Measurements from ENCODE around the gene MCUB.
A peak's percentile ranks its signal among the peaks of the same experiment; 100 is the strongest.

Gene MCUB

DNA sequence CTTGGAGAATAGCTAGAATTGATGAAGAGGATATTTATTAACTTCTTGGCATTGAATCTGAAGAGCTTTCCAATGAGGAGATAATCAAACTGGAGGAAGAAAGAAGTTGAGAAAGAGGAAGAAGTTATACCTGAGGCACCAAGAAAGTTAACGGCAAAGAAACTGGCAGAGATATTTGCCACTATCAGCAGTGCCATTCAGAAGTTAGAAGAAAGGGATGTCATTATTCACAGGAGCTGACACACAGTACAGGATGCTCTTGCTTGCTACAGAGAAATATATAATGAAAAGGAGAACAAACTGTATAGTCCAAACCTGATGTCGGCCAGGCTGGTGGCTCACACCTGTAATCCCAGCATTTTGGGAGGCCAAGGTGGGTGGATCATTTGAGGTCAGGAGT is 64.5 kb downstream of the MCUB start:
- Histone ChIP-seq H3K36me3 (ENCODE audit: control insufficient read depth in 2 of 2, insufficient read depth in 2 of 2, low read length in 2 of 2) (no peaks in the 10 kb centered on the region), H3K9me3 (ENCODE audit: control insufficient read depth in 2 of 2, low read length in 2 of 2) (no peaks in the 10 kb centered on the region), H3K4me1 (ENCODE audit: control insufficient read depth, insufficient read depth, low read length) (no peaks in the 10 kb centered on the region), H3K4me3 (ENCODE audit: low read length in 2 of 2) (no peak overlapping the region), H3K27me3 (ENCODE audit: control insufficient read depth in 1 of 2, insufficient read depth in 2 of 2, low read length in 2 of 2) (no peaks in the 10 kb centered on the region), H3K27ac (ENCODE audit: low read length) (no peak overlapping the region), H3K9ac (ENCODE audit: low read length in 2 of 2) (no peak overlapping the region)

DNA sequence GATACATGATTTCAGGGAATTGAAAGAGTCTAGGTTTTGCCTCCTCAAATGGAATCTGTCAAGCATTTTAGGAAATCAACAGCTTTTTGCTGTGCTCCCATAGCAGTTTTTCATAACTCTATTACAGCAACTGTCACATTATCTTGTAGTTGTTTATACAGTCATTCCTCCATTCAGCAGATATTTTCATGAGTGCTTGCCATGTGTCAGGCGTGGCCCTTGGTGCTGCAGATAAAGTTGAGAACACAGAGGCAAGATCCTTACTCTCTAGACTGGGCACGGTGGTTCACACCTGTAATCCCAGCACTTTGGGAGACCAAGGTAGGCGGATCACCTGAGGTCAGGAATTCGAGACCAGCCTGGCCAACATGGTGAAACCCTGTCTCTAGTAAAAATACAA is 67.3 kb downstream of the MCUB start:
- H3K9ac ChIP-seq (ENCODE audit: low read length in 2 of 2) = no peak overlapping the region
- H3K27ac ChIP-seq (ENCODE audit: low read length) = no peak overlapping the region
- no peaks in the 10 kb centered on the region for H3K9me3 ChIP-seq (ENCODE audit: control insufficient read depth in 2 of 2, low read length in 2 of 2)
- H3K36me3 ChIP-seq (ENCODE audit: control insufficient read depth in 2 of 2, insufficient read depth in 2 of 2, low read length in 2 of 2) = no peaks in the 10 kb centered on the region
- H3K4me1 ChIP-seq (ENCODE audit: control insufficient read depth, insufficient read depth, low read length) = no peaks in the 10 kb centered on the region
- H3K27me3 ChIP-seq (ENCODE audit: control insufficient read depth in 1 of 2, insufficient read depth in 2 of 2, low read length in 2 of 2) = no peaks in the 10 kb centered on the region
- no peak overlapping the region for H3K4me3 ChIP-seq (ENCODE audit: low read length in 2 of 2)

DNA sequence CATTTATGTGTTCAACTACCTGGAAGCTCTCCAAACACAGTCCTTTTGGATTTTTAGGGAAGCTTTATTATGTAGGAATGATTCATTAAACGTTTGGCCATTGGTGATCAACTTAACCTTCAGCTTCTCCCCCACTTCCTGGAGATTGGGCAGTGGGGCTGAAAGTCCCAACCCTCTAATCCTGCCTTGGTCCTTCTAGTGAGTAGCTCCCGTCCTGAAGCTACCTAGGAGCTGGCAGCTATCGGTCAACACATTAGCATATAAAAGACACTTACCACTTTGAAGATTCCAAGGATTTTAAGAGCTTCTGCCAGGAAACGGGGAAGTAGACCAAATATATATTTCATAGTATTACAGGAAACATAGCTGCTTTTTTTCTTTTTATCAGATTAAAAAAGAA is 69.7 kb downstream of the MCUB start:
- Histone ChIP-seq H3K4me3 (ENCODE audit: low read length in 2 of 2) (no peak overlapping the region), H3K4me1 (ENCODE audit: control insufficient read depth, insufficient read depth, low read length) (no peaks in the 10 kb centered on the region), H3K9me3 (ENCODE audit: control insufficient read depth in 2 of 2, low read length in 2 of 2) (no peaks in the 10 kb centered on the region), H3K27ac (ENCODE audit: low read length) (no peak overlapping the region), H3K27me3 (ENCODE audit: control insufficient read depth in 1 of 2, insufficient read depth in 2 of 2, low read length in 2 of 2) (no peaks in the 10 kb centered on the region), H3K9ac (ENCODE audit: low read length in 2 of 2) (no peak overlapping the region), H3K36me3 (ENCODE audit: control insufficient read depth in 2 of 2, insufficient read depth in 2 of 2, low read length in 2 of 2) (no peaks in the 10 kb centered on the region)

DNA sequence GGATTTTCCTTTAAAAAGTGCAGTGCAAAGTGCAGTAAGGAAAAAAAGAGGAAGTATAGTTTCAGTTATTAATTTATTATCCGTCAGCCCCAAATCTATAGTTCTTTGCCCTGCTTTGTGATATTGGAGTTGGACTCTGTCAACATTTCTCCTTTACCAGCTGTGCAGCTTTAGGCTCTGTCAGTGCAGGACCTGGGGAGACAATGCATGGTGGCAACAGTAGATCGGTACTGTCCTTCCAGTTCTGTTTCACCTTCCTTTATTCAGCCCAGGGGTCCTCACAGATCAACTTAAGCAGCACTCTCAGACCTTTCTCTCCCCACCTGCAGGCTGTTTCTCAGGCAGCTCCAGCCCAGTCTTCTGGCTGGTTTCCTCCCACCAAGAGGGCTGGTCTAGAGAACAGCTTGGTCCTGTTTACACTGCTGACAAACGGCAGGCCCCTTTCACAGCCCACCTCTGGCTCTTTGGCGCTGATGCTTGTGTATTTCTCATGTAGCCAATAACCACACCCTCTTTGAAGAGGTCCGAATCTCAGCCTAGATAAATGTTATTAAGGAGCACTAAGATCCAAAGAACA is 71.6 kb downstream of the MCUB start:
- no peak overlapping the region for H3K27ac ChIP-seq (ENCODE audit: low read length)
- peak overlapping the region in 1 of 2 donors; percentile 15 for H3K4me3 ChIP-seq (ENCODE audit: low read length in 2 of 2)
- no peak overlapping the region for H3K9ac ChIP-seq (ENCODE audit: low read length in 2 of 2)
- no peaks in the 10 kb centered on the region for H3K36me3 ChIP-seq (ENCODE audit: control insufficient read depth in 2 of 2, insufficient read depth in 2 of 2, low read length in 2 of 2)
- H3K9me3 ChIP-seq (ENCODE audit: control insufficient read depth in 2 of 2, low read length in 2 of 2) = no peaks in the 10 kb centered on the region
- no peaks in the 10 kb centered on the region for H3K4me1 ChIP-seq (ENCODE audit: control insufficient read depth, insufficient read depth, low read length)
- no peaks in the 10 kb centered on the region for H3K27me3 ChIP-seq (ENCODE audit: control insufficient read depth in 1 of 2, insufficient read depth in 2 of 2, low read length in 2 of 2)

DNA sequence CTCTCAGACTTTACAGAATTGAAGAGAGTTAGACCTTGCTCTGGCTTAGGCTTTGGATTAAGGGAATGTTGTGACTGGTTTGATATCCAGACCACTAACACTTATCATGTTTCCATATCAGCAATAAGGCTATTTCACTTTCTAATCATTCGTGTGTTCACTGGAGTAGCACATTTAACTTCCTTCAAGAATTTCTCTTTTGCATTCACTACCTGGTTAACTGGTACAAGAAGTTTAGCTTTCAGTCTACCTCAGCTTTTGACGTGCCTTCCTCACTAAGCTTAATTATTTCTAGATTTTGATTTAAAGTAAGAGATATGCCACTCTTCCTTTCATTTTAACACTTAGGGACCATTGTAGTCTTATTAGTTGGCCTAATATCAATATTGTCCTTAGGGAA is 80.6 kb downstream of the MCUB start:
- Histone ChIP-seq H3K27ac (ENCODE audit: low read length) (no peak overlapping the region), H3K4me1 (ENCODE audit: control insufficient read depth, insufficient read depth, low read length) (no peaks in the 10 kb centered on the region), H3K27me3 (ENCODE audit: control insufficient read depth in 1 of 2, insufficient read depth in 2 of 2, low read length in 2 of 2) (no peaks in the 10 kb centered on the region), H3K9ac (ENCODE audit: low read length in 2 of 2) (no peak overlapping the region), H3K4me3 (ENCODE audit: low read length in 2 of 2) (no peak overlapping the region), H3K9me3 (ENCODE audit: control insufficient read depth in 2 of 2, low read length in 2 of 2) (no peaks in the 10 kb centered on the region), H3K36me3 (ENCODE audit: control insufficient read depth in 2 of 2, insufficient read depth in 2 of 2, low read length in 2 of 2) (no peaks in the 10 kb centered on the region)

DNA sequence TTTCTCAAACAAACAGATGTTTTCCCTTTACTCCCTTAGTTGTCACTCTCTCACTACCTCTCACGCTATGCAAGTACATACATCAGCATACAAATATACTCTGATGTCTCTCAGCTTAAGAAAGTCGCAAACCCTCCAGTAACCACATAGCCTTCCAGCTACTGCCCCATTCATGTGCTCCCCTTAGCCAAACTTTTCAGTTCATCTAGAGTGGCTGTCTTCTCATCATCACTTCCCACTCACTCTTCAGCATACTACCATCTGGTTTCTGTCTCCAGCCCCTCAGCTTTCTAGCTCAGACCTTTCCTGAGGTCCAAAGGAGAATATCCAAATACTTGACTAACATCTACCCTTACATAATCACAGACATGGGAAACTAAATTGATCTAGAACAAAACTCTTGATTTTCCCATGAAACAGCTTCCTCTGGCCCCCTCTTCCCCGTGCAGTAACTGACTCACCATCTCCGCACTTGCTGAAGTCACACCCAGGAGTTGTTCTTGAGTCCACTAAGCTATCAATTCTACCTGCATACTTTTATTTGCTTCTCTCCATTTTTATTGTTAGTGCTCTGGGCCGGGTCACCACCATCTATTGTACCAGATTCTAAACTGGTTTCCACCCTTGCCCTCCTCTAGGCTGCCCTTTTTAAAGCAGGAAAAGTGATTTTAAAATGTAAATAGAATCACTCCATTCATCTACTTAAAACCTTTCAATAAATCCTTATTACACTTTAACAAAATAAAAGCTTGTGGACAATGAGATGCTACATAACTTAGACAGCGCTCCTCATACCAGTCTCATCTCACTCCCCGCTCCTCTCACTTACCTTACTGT is 86.0 kb downstream of the MCUB start:
- H3K4me1 ChIP-seq (ENCODE audit: control insufficient read depth, insufficient read depth, low read length) = no peaks in the 10 kb centered on the region
- no peaks in the 10 kb centered on the region for H3K27me3 ChIP-seq (ENCODE audit: control insufficient read depth in 1 of 2, insufficient read depth in 2 of 2, low read length in 2 of 2)
- no peak overlapping the region for H3K27ac ChIP-seq (ENCODE audit: low read length)
- H3K9ac ChIP-seq (ENCODE audit: low read length in 2 of 2) = no peak overlapping the region
- H3K9me3 ChIP-seq (ENCODE audit: control insufficient read depth in 2 of 2, low read length in 2 of 2) = no peaks in the 10 kb centered on the region
- no peak overlapping the region for H3K4me3 ChIP-seq (ENCODE audit: low read length in 2 of 2)
- no peaks in the 10 kb centered on the region for H3K36me3 ChIP-seq (ENCODE audit: control insufficient read depth in 2 of 2, insufficient read depth in 2 of 2, low read length in 2 of 2)

DNA sequence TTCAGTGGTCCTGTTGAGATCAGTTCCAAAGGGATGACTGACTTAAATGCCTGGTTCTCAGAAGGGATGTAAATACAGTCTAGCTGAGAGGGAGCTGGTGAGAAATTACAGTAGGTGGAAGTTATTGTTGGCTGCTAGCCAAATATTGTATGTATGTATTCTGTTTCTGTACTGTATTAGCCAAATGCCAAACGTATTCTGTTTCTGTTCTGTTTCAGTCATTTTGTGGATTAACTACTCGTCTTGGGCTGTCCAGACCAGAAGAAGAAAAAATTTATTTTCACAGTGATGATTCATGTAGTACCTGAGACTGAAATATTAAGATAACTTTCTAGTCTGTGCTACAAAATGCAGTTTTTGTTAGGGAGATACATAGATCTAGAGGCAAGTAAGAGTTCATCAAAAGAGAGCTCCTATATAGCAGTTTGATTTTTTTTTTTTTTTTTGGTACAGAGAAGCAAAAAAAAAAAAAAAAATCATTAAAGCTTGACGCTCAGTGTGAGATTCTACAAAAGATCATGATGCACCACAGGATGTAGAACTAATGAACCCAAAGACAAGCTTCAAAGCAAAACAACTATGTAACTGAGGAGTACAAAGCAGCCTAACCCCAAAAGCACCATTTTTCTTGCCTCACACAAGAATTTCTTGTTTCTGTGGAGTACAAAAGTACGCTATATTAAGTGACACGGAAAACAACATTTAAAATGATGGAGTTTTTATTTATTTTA is 88.4 kb downstream of the MCUB start:
- Histone ChIP-seq H3K36me3 (ENCODE audit: control insufficient read depth in 2 of 2, insufficient read depth in 2 of 2, low read length in 2 of 2) (no peaks in the 10 kb centered on the region), H3K27ac (ENCODE audit: low read length) (no peak overlapping the region)

DNA sequence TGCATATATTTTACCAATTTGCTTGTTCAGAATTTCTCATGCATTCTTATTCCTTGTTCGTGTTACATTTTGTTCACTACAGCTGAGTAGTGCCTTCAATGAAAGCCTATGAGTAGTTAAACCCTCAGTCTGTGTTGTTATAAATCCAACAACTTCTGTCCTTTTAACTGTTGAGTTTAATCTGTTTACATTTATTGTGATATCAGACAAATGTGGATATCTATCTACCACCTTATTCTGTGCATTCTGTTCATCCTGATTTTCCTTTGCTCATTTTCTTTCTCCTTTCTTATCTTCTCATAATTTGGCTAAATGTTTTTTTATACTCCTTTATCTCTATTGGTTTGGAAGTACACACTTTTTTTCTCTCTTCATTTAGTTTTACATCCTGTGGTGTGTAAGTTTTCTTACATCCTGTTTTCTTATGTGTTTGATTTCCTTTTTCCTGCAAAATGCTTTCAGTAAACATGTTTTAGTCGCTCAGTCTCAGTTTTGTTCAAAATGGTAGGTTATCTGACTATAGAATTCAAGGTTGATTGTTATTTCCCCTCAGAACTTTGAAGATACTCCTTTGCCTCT is 89.0 kb downstream of the MCUB start:
- Histone ChIP-seq H3K9me3 (ENCODE audit: control insufficient read depth in 2 of 2, low read length in 2 of 2) (peaks cover 0 to 3% of the 10 kb centered on the region in 2 donors), H3K9ac (ENCODE audit: low read length in 2 of 2) (no peak overlapping the region), H3K4me1 (ENCODE audit: control insufficient read depth, insufficient read depth, low read length) (no peaks in the 10 kb centered on the region), H3K27ac (ENCODE audit: low read length) (no peak overlapping the region), H3K36me3 (ENCODE audit: control insufficient read depth in 2 of 2, insufficient read depth in 2 of 2, low read length in 2 of 2) (no peaks in the 10 kb centered on the region), H3K4me3 (ENCODE audit: low read length in 2 of 2) (no peak overlapping the region), H3K27me3 (ENCODE audit: control insufficient read depth in 1 of 2, insufficient read depth in 2 of 2, low read length in 2 of 2) (no peaks in the 10 kb centered on the region)

More for the DNA sequence above, 88.4 kb downstream of the MCUB start:
- H3K9ac ChIP-seq (ENCODE audit: low read length in 2 of 2) = no peak overlapping the region
- H3K4me3 ChIP-seq (ENCODE audit: low read length in 2 of 2) = no peak overlapping the region
- H3K9me3 ChIP-seq (ENCODE audit: control insufficient read depth in 2 of 2, low read length in 2 of 2) = peaks cover 0 to 3% of the 10 kb centered on the region in 2 donors
- no peaks in the 10 kb centered on the region for H3K27me3 ChIP-seq (ENCODE audit: control insufficient read depth in 1 of 2, insufficient read depth in 2 of 2, low read length in 2 of 2)
- no peaks in the 10 kb centered on the region for H3K4me1 ChIP-seq (ENCODE audit: control insufficient read depth, insufficient read depth, low read length)

DNA sequence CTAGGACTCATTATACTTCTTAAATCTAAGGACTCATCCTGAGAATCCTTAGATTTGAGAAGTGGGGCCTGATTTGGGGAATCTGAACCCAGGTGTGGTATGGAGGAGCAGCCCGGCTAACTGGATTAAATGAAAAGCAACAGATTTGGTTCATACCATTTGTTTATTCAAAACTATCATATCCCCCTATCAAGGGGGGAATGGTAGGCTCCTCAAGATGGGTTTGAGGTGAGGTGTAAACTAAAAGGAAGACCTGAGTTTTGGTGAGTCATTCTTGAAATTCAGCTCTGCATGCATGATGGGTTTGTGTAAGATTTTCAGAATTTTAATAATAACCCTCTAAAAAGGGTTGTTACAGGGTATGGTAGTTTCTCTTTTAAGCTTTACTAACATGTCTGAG is 89.8 kb downstream of the MCUB start:
- Histone ChIP-seq H3K36me3 (ENCODE audit: control insufficient read depth in 2 of 2, insufficient read depth in 2 of 2, low read length in 2 of 2) (no peaks in the 10 kb centered on the region), H3K9me3 (ENCODE audit: control insufficient read depth in 2 of 2, low read length in 2 of 2) (peaks cover 0 to 3% of the 10 kb centered on the region in 2 donors), H3K27ac (ENCODE audit: low read length) (no peak overlapping the region)

DNA sequence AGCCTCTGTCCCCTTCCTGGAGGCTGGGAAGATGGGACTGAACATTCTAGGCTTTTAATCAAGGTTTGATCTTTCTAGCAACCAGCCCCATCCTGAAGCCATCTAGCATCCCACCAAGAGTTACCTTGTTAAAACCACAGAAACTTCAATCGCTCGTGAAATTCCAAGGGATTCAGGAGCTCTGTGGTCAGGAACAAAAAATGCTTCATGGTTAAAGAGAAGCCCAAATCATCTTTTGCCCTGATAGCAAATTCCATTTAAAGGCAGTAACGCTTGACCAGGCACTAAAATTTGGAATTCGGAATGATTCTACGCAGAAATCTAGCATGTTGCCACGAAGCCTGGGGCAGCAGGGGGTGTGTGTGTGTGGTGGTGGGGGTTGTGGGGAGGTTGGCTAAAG is 95.3 kb downstream of the MCUB start:
- no peaks in the 10 kb centered on the region for H3K36me3 ChIP-seq (ENCODE audit: control insufficient read depth in 2 of 2, insufficient read depth in 2 of 2, low read length in 2 of 2)
- H3K4me3 ChIP-seq (ENCODE audit: low read length in 2 of 2) = no peak overlapping the region
- no peak overlapping the region for H3K9ac ChIP-seq (ENCODE audit: low read length in 2 of 2)
- no peaks in the 10 kb centered on the region for H3K27me3 ChIP-seq (ENCODE audit: control insufficient read depth in 1 of 2, insufficient read depth in 2 of 2, low read length in 2 of 2)
- H3K27ac ChIP-seq (ENCODE audit: low read length) = no peak overlapping the region
- H3K9me3 ChIP-seq (ENCODE audit: control insufficient read depth in 2 of 2, low read length in 2 of 2) = peaks cover 0 to 3% of the 10 kb centered on the region in 2 donors
- H3K4me1 ChIP-seq (ENCODE audit: control insufficient read depth, insufficient read depth, low read length) = no peaks in the 10 kb centered on the region

More for the DNA sequence above, 89.8 kb downstream of the MCUB start:
- Histone ChIP-seq H3K9ac (ENCODE audit: low read length in 2 of 2) (no peak overlapping the region), H3K4me1 (ENCODE audit: control insufficient read depth, insufficient read depth, low read length) (no peaks in the 10 kb centered on the region), H3K4me3 (ENCODE audit: low read length in 2 of 2) (no peak overlapping the region), H3K27me3 (ENCODE audit: control insufficient read depth in 1 of 2, insufficient read depth in 2 of 2, low read length in 2 of 2) (no peaks in the 10 kb centered on the region)
